ENCODE data around the gene GLIS1.

GLIS1 gene

DNA sequence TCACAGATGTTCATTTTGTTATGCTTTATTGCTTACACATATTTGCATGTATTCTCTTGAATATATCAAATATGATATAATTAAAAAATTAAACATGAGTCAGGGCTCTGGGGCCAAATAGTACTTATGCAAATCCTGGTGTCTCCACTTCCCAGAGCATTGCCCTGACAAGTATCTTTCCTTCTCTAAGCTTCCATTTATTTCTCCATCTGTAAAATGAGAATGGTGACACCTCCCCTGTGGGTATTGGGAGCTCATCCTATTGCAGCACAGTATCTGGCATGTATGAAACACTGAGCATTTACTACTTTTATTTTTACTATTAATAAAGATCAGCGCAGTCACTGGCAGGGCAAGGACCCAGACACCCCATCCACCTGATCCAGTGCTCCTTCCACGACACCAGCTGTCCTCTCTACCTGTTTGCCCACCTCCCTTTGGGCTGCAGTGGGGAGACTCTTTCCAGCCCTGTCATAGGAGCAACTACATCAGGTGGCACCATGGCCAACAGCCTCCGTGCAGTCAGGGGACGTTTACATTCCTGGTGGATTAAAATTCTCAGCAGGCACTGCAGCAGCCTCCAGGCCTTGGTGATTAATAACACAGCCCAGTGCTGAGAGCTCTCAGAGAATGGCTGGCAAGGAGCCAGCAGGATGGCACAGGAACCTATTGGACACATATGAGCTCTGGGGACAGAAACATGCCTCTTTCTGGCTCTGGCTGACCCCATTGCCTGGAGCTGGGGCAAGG lies 166.7 kb downstream of the GLIS1 start:
- DNase-seq, result peak; percentile 24
- H3K4me1 Mint-ChIP-seq (ENCODE audit: low read depth), result peaks cover 2% of the 10 kb centered on the region
- no peak overlapping the region for H3K27ac Mint-ChIP-seq
- H3K27me3 Mint-ChIP-seq, result peaks cover 11% of the 10 kb centered on the region
- H3K36me3 Mint-ChIP-seq (ENCODE audit: low read depth), result no peaks in the 10 kb centered on the region
- H3K9me3 Mint-ChIP-seq, result peaks cover 2% of the 10 kb centered on the region
- H3K4me3 Mint-ChIP-seq, result no peak overlapping the region

DNA sequence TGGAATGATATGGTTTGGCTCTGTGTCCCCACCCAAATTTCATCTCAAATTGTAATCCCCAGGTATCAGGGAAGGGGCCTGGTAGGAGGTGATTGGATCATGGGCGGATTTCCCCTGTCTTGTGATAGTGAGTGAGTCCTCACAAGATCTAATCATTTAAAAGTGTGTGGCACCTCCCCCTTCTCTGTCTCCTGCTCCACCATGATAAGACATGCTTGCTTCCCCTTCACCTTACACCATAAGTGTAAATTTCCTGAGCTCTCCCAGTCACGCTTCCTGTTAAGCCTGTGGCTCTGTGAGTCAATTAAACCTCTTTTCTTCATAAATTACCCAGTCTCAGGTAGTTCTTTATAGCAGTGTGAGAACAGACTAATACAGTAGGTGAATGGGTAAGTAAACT lies 170.4 kb downstream of the GLIS1 start:
- H3K4me3 Mint-ChIP-seq, result no peak overlapping the region
- peaks cover 9% of the 10 kb centered on the region for H3K9me3 Mint-ChIP-seq
- H3K27ac Mint-ChIP-seq, result no peak overlapping the region
- DNase-seq, result no peak
- peaks cover 20% of the 10 kb centered on the region for H3K27me3 Mint-ChIP-seq
- no peaks in the 10 kb centered on the region for H3K36me3 Mint-ChIP-seq (ENCODE audit: low read depth)
- peaks cover 1% of the 10 kb centered on the region for H3K4me1 Mint-ChIP-seq (ENCODE audit: low read depth)

DNA sequence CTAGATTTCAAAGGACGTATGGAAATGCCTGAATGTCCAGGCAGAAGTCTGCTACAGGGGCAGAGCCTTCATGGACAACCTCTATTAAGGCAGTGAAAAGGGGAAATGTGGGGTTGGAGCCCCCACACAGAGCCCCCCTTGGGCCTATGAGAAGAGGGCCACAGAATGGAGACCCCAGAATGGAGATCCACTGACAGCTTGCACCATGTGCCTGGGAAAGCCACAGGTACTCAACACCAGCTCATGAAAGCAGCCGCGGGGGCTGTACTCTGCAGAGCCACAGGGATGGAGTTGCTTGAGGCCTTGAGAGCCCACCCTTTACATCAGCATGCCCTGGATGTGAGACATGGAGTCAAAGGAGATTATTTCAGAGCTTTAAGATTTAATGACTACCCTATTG lies 171.1 kb downstream of the GLIS1 start:
- no peak overlapping the region for H3K4me3 Mint-ChIP-seq
- no peak overlapping the region for H3K27ac Mint-ChIP-seq
- peaks cover 9% of the 10 kb centered on the region for H3K9me3 Mint-ChIP-seq
- peaks cover 7% of the 10 kb centered on the region for H3K4me1 Mint-ChIP-seq (ENCODE audit: low read depth)
- H3K27me3 Mint-ChIP-seq, result peaks cover 27% of the 10 kb centered on the region
- H3K36me3 Mint-ChIP-seq (ENCODE audit: low read depth), result no peaks in the 10 kb centered on the region
- no peak for DNase-seq

DNA sequence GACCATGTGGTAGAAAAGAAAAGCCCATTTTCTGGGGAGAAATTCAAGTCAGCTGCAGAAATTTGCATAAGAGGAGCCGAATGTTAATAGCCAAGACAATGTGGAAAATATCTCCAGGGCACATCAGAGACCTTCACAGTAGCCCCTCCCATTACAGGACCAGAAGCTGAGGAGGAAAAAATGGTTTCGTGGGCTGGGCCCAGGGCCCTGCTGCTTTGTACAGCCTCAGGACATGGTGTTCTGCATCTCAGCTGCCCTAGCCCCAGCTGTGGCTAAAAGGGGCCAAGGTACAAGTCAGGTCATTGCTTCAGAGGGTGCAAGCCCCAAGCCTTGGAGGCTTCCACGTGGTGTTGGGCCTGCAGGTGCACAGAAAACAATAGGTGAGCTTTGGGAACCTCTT lies 171.5 kb downstream of the GLIS1 start:
- Mint-ChIP-seq H3K36me3 (ENCODE audit: low read depth) (no peaks in the 10 kb centered on the region), H3K9me3 (peaks cover 9% of the 10 kb centered on the region), H3K4me1 (ENCODE audit: low read depth) (peaks cover 11% of the 10 kb centered on the region), H3K4me3 (no peak overlapping the region), H3K27me3 (peaks cover 31% of the 10 kb centered on the region), H3K27ac (no peak overlapping the region)
- DNase-seq, result peak; percentile 11

DNA sequence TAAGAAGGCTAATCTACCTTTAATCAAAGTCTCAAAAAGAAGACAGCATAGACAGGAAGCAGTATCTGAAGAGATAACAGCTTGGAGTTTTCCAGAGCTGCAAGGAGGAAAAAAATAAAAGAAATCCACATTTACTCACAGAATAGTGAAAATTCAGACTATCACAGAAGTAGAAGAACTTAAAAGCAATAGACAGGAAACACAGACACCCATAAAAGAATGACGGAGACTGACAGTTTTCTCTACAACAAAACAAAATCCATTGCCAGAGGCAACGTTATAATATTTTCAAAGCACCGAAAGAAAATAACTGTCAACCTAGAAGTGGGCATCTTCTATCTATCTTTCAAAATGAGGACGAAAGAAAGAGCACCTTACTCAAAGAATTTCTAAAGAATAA lies 175.4 kb downstream of the GLIS1 start:
- Mint-ChIP-seq H3K4me3 (no peak overlapping the region), H3K27ac (no peak overlapping the region), H3K4me1 (ENCODE audit: low read depth) (peaks cover 20% of the 10 kb centered on the region), H3K9me3 (peaks cover 9% of the 10 kb centered on the region), H3K27me3 (peaks cover 31% of the 10 kb centered on the region), H3K36me3 (ENCODE audit: low read depth) (no peaks in the 10 kb centered on the region)
- no peak for DNase-seq

DNA sequence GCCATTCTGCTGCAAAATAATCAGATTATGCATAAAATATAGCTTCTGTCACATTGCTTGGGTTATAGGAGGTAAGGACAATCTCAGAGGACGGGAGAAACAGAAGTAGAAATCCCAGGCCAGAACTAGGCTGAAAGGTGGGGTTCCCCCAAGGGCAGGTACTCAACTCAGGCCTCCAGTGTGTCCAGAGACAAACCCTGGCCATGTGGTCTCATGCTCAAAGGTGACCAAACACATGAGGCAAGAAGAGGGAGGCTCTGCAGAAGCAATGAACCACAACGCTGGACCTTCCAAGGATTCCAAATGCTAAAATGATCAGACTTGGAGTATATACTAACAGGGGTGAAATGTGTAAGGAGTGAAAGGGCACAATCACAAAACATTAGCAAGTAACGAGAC lies 176.0 kb downstream of the GLIS1 start:
- peak; percentile 20 for DNase-seq
- no peaks in the 10 kb centered on the region for H3K36me3 Mint-ChIP-seq (ENCODE audit: low read depth)
- H3K27me3 Mint-ChIP-seq, result peaks cover 26% of the 10 kb centered on the region
- H3K27ac Mint-ChIP-seq, result no peak overlapping the region
- peaks cover 9% of the 10 kb centered on the region for H3K9me3 Mint-ChIP-seq
- H3K4me3 Mint-ChIP-seq, result no peak overlapping the region
- H3K4me1 Mint-ChIP-seq (ENCODE audit: low read depth), result peaks cover 20% of the 10 kb centered on the region

DNA sequence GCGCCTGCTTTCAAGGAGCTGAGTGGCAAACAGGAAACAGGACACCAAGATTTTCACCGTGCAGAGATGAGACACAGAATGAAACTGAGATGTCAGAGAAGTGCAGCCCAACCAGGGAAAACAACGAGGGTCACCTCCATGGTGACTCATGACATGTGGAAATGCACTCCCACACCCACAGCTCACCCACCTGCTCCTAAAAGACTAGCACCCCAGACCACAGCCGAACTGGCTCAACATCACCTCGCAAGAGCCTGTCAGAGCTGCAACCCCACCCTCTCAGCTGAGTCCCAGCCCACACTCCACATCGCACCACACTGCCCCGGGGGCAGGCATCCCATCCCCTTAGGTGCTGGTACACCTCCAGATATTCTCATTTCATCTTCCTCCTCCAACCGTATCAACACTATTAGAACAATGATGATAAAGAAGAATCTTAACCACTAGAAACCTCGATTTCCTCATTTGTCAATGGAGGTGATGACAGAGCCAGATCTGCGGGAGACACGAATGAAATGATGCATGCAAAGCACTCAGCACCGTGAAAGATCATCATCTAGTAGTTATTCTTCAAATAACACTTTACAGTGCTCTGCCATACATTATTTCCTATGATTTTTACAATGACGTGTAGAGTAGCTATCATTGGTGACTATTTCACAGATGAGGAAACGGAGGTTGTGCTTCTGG lies 176.5 kb downstream of the GLIS1 start:
- DNase-seq, result peak; percentile 49
- Mint-ChIP-seq H3K4me1 (ENCODE audit: low read depth) (peaks cover 20% of the 10 kb centered on the region), H3K4me3 (peak overlapping the region; percentile 8), H3K9me3 (peaks cover 9% of the 10 kb centered on the region), H3K27ac (peak overlapping the region; percentile 40), H3K36me3 (ENCODE audit: low read depth) (no peaks in the 10 kb centered on the region), H3K27me3 (peaks cover 26% of the 10 kb centered on the region)

DNA sequence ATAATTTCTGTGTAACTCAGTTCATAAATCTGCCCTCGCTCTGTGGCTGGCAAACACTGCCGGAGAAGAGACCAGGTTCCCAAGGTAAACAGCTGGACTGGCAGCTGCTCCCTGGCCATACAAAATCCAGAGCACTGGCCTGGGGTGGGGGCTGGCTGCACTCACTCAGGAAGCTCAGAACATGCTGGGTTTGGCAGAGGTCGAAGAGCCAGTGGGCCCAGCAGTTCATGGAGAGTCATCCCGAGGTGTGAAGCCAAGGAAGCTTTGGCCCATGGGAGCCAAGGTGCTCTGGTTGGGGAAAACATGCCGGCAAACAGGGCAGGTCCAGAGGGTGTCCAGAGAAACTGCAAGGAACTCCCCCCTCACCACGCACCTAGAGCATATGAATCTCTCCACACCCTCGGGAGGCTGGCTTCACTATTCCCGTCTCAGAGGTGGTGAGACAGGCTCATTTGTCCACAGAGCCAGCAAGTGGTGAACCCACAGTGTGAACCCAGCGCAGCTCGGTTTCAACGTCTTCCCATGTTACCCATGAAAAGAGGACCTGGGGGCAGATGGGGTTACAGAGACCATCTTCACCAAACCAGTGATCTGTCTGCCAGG lies 177.4 kb downstream of the GLIS1 start:
- H3K27ac Mint-ChIP-seq, result peak overlapping the region; percentile 0
- peaks cover under 1% of the 10 kb centered on the region for H3K9me3 Mint-ChIP-seq
- peaks cover 20% of the 10 kb centered on the region for H3K27me3 Mint-ChIP-seq
- no peak for DNase-seq
- H3K4me3 Mint-ChIP-seq, result no peak overlapping the region
- H3K4me1 Mint-ChIP-seq (ENCODE audit: low read depth), result peaks cover 20% of the 10 kb centered on the region
- H3K36me3 Mint-ChIP-seq (ENCODE audit: low read depth), result no peaks in the 10 kb centered on the region

DNA sequence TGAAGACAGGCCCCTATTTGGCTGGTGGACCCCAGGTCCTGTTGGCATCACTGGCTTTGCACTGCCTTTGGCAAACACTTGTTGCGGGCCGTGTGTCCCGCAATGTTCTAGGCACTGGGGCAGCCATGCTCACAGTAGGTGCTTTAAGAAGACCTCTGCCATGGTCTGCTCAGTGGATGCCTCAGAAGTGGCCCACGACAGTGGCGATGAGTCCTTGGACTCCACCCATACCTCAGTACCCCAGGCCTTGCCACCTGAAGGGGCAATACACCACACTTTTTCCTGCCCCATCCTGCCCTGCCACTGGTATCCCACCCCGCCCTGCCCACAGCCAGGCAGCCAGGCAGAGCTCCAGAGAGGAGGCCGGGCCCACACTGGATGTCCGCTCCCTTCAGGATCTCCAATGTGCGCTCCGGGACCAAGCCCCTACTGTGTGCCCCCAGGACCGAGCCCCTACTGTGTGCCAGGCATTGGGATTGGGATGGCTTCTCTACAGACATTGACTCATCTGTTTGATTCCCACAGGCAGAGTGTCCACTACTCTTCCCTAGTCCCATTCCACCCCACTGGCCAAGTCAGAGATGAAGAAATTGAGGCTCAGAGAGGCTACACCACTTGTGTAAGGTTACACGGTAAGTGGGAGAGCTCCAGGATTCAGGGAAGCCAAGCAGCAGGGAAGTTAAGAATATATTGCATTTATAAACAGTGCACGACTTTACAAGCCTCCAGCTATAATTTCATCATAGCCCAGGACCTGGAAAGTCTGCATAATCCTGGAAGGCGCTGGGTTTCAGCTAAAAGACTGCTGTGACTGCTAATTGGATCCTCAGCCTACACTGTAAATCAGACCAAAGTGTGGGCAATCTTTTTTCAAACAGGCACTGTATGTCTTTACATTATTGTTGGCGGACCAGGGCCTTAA lies 178.1 kb downstream of the GLIS1 start:
- DNase-seq, result no peak
- Mint-ChIP-seq H3K4me1 (ENCODE audit: low read depth) (peaks cover 20% of the 10 kb centered on the region), H3K36me3 (ENCODE audit: low read depth) (no peaks in the 10 kb centered on the region), H3K27me3 (peaks cover 19% of the 10 kb centered on the region), H3K9me3 (no peaks in the 10 kb centered on the region), H3K27ac (no peak overlapping the region), H3K4me3 (no peak overlapping the region)

DNA sequence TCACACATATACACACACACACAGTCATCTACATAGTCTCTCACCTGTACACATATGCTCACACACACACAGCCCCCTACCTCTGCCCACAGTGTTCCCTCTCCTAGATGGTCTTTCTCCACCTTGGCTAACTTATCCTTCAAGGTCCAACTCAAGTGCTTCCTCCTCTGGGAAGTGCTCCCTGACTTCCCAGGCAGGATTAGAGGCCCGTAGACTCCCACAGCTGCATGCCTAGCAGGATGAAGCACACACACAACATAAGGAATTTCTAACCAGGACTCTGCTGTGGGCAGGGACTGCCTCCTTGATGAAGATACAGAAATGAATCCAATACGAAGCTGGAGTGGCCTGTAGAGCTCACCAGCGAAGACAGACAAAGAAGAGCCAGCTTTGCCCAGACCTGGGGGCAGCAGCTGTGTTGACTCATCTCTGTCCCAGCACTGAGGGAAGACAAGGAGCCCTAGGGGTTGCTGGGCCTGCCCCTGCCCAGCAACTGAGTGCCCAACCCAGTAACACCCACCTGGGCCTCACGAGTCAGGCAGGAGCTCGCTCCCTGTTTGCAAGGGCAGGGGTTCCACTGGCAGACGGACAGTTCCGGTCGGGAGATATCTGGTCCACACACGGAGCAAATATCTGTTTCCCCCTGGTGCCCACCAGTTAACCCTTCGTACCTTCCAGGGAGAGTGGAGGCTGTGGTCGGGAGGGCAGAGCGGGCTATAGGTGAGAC lies 178.9 kb downstream of the GLIS1 start:
- Mint-ChIP-seq H3K27ac (no peak overlapping the region), H3K36me3 (ENCODE audit: low read depth) (no peaks in the 10 kb centered on the region), H3K27me3 (peaks cover 19% of the 10 kb centered on the region), H3K4me1 (ENCODE audit: low read depth) (peaks cover 20% of the 10 kb centered on the region), H3K9me3 (no peaks in the 10 kb centered on the region), H3K4me3 (no peak overlapping the region)
- DNase-seq, result peak; percentile 8

DNA sequence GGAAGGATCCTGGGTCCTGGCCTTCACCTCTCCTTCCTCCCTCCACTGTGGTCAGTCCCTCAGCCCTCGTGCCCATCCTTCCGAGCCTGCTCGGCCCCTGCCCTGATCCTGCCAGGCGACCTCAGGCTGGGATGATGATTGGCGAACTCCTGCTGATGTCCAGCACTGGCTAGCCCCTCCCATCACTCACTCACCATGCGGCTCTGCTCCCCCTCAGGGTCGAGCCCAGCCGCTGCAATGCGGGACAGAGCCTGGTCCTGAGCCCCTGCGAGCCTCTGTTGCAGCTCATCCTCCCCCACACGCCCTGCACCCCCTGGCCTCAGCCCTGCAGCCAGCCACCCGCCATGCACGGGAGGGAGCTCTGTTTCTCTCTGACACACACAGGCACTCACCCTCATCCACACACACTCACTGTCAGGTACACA lies 179.6 kb downstream of the GLIS1 start:
- Mint-ChIP-seq H3K4me1 (ENCODE audit: low read depth) (peaks cover 20% of the 10 kb centered on the region), H3K4me3 (no peak overlapping the region), H3K27ac (no peak overlapping the region), H3K27me3 (peaks cover 19% of the 10 kb centered on the region), H3K36me3 (ENCODE audit: low read depth) (no peaks in the 10 kb centered on the region), H3K9me3 (no peaks in the 10 kb centered on the region)
- peak; percentile 26 for DNase-seq

DNA sequence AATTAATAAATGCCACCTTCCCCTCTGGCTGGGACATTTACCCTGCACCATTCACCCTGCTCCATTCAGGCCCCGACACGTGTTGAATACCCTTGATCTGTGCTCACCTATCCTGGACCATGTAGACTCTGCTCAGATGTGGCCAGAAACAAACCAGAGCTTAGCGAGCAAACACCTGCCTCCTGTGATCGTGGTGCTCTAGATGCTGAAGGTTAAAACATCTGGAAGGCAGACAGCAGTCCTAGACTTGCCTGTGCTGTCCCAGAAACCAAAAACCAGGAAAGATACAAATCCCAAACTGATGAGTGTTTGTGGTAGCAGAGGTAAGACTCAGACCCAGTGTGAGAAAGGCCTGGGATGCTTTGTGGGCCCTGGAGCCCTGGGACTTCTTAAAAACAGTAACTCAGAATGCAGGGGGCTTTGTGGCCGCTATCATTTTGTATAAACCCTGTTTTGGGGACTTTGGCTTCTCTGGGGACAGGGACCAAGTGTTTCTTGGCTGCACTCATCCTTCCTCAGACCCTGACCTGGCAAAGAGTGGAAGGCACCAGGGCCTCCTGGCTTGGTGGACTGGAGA lies 180.1 kb downstream of the GLIS1 start:
- H3K36me3 Mint-ChIP-seq (ENCODE audit: low read depth), result no peaks in the 10 kb centered on the region
- H3K27me3 Mint-ChIP-seq, result peaks cover 19% of the 10 kb centered on the region
- H3K9me3 Mint-ChIP-seq, result no peaks in the 10 kb centered on the region
- DNase-seq, result peak; percentile 20
- no peak overlapping the region for H3K4me3 Mint-ChIP-seq
- H3K27ac Mint-ChIP-seq, result no peak overlapping the region
- H3K4me1 Mint-ChIP-seq (ENCODE audit: low read depth), result peaks cover 25% of the 10 kb centered on the region

DNA sequence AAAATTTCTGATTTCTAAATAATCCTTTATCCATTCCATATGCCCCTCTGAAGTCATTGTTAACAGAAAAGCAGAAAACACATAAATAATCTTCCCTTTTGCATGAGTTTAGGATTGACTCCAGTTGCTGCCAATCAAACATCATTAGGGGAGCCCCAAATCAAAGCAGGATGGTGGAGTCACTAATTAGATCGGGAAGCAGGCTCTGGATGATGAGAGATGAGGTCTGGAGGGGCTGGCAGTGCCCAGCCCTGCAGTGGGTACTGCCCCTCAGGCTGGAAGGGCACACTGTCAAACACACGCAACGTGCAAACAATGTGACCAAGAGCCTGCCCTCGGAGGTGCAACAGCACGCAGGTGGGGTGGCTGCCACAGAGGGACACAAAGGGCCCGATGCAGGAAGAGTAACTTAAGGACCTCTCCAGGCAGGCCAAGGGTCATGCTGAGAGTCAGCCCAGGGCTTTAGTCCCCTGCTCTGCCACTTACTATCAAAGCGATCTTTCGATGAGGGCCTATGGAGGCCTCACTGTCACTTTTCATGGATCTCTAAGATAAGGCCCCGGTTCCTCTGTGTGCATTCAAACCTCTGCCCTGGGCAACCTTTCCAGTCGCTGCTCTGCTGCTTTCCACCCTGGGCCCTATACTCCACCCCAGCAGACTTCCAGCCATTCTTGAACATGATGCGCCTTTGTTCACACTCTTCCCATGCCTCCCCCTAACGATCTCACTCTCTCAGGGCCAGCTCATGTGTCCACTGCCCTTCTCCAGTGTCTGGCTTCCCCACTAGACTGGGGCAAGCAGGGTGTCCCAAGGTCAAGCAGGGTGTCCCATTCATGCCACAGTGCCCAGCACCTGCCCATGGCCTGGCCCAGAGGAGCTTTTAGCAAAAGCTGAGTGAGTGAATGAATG lies 180.9 kb downstream of the GLIS1 start:
- H3K27me3 Mint-ChIP-seq, result peaks cover 12% of the 10 kb centered on the region
- DNase-seq, result no peak
- no peaks in the 10 kb centered on the region for H3K9me3 Mint-ChIP-seq
- H3K36me3 Mint-ChIP-seq (ENCODE audit: low read depth), result no peaks in the 10 kb centered on the region
- H3K27ac Mint-ChIP-seq, result no peak overlapping the region
- peaks cover 28% of the 10 kb centered on the region for H3K4me1 Mint-ChIP-seq (ENCODE audit: low read depth)
- H3K4me3 Mint-ChIP-seq, result no peak overlapping the region

Data from activated T-cell treated with anti-CD3 and anti-CD28 coated beads, Interleukin-2, amount 50 U/mL, for 24 hours (primary cell).